Measurements from ENCODE around the gene FOSL2. TPM values are rescaled to one million over a fixed set of nuclear protein-coding genes. Genes with fewer than 3 reads are reported as not detected.

FOSL2 gene
- polyA plus RNA-seq, 3 donors = 24.8 to 270 (median 28.6) TPM

DNA sequence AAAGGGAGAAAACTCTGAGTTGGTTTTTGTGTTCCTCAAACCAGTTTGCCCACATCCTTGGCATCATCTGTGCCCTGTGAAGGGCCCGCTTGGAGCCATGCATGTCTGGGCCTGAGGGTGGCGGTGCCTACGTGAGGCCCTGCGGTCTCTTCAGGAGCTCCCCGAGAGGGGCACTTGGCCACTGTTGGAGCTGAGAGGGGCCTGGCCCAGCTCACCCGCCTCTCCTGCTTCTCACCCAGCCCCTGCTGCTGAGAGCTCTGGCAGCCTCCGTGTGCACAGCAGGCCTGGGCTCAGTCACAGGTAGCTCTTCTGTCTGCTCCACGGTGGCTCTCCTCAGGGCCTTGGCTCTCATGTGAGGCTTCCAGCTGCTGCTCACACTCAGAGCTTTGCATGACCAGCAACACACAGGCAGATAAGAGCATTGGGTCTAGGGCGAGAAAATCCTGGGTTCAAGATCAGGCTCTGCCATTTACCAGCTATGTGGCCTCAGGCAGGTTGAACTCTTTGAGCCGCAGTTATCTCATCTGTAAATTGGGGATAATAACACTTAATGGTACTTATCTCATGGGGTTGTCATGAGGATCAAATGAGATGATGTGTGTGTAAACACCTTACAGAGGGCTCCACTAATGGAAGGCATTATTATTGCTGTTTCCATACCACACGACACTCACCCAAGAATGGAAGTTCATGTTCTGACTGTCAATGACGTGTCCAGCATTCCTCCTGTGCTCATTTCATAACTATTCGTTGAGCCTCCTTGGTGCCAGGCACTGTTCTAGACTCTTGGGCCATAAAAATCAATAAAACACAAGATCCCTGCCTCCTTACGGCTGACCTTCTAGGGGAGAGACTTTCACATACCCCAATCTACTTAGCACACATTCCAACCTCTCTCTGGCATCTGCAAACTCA lies 61.6 kb downstream of the FOSL2 start:
- intact Hi-C loops (cut with micrococcal nuclease) = loop anchor here (5.0 to 10.0 kb wide), 3 partner anchors 42 to 752 kb away; no protein-coding TSS in a partner anchor
- Mint-ChIP-seq H3K4me1 (peaks cover 28% of the 10 kb centered on the region), H3K9me3 (peaks cover 0 to 5% (median 0%) of the 10 kb centered on the region in 7 donors), H3K36me3 (peaks cover 2 to 4% of the 10 kb centered on the region in 2 donors), H3K27ac (no peak overlapping the region), H3K4me3 (no peak overlapping the region), H3K27me3 (ENCODE audit: low read depth in 3 of 3) (peaks cover 0 to 4% (median 2%) of the 10 kb centered on the region in 3 donors)
- DNase-seq = no peak
- 93% methylated on average over 11 of the region's 14 CpGs for WGBS (ENCODE audit: insufficient coverage)
- no peaks in the 10 kb centered on the region for H3K36me3 ChIP-seq (replicated peaks in 1 of 2; ENCODE audit: control insufficient read depth in 1 of 2, insufficient read depth in 2 of 2, low read length in 2 of 2)
- H3K4me2 ChIP-seq (replicated peaks; ENCODE audit: extremely low read depth, low read length, poor library complexity, severe bottlenecking) = no peak overlapping the region
- H3K79me2 ChIP-seq (ENCODE audit: insufficient read depth, low read length) = no peaks in the 10 kb centered on the region
- no peaks in the 10 kb centered on the region for H3K9me3 ChIP-seq (replicated peaks in 1 of 2; ENCODE audit: control insufficient read depth in 1 of 2, insufficient read depth in 1 of 2, low read length in 2 of 2)
- H4K20me1 ChIP-seq (ENCODE audit: insufficient read depth, low read length) = no peaks in the 10 kb centered on the region
- H3K4me1 ChIP-seq (ENCODE audit: control insufficient read depth in 1 of 2, insufficient read depth in 2 of 2, low read length in 2 of 2) = peaks cover 19 to 23% of the 10 kb centered on the region in 2 donors
- H3K27me3 ChIP-seq (ENCODE audit: control insufficient read depth in 2 of 2, insufficient read depth in 2 of 2, low read length in 2 of 2) = no peaks in the 10 kb centered on the region
- TF ChIP-seq, protein P1, sequence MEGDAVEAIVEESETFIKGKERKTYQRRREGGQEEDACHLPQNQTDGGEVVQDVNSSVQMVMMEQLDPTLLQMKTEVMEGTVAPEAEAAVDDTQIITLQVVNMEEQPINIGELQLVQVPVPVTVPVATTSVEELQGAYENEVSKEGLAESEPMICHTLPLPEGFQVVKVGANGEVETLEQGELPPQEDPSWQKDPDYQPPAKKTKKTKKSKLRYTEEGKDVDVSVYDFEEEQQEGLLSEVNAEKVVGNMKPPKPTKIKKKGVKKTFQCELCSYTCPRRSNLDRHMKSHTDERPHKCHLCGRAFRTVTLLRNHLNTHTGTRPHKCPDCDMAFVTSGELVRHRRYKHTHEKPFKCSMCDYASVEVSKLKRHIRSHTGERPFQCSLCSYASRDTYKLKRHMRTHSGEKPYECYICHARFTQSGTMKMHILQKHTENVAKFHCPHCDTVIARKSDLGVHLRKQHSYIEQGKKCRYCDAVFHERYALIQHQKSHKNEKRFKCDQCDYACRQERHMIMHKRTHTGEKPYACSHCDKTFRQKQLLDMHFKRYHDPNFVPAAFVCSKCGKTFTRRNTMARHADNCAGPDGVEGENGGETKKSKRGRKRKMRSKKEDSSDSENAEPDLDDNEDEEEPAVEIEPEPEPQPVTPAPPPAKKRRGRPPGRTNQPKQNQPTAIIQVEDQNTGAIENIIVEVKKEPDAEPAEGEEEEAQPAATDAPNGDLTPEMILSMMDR (IDR thresholded peaks at IDR 0.05) = no peak
- H2AFZ ChIP-seq (ENCODE audit: insufficient read depth, low read depth, low read length, poor library complexity, severe bottlenecking) = no peak overlapping the region
- no peak overlapping the region for H3K27ac ChIP-seq (ENCODE audit: low read depth in 1 of 2, low read length in 2 of 2)
- H3K4me3 ChIP-seq (replicated peaks in 1 of 3; ENCODE audit: low read depth in 2 of 3, low read length in 3 of 3) = no peak overlapping the region
- no peak overlapping the region for H3K9ac ChIP-seq (ENCODE audit: insufficient read depth, low read length, poor library complexity, severe bottlenecking)

DNA sequence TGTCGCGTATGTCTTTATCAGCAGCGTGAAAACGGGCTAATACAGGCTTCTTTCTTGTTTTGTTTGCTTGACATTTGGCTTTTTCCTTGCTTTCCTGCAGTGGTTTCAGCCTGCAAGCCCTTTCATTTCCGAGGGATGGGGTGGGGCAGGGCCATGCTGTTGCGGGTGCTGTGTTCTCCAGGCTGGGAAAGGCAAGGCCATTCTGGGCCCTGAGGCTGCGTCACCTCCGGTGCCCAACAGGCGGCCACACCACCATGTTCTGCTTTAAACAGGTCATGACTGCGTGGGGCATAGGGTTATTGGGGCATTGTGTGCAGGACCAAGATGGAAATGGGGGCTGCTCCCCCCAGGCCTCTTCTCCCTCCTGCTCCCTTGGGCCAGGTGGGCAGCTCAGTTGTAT lies 64.6 kb downstream of the FOSL2 start:
- H3K27ac Mint-ChIP-seq = no peak overlapping the region
- no peaks in the 10 kb centered on the region for H3K27me3 ChIP-seq (ENCODE audit: control insufficient read depth in 2 of 2, insufficient read depth in 2 of 2, low read length in 2 of 2)
- no peak overlapping the region for H3K27ac ChIP-seq (ENCODE audit: low read depth in 1 of 2, low read length in 2 of 2)
- peaks cover 0 to 9% (median 2%) of the 10 kb centered on the region in 7 donors for H3K9me3 Mint-ChIP-seq
- TF ChIP-seq, protein P1 (IDR thresholded peaks at IDR 0.05) = no peak
- no peak overlapping the region for H2AFZ ChIP-seq (ENCODE audit: insufficient read depth, low read depth, low read length, poor library complexity, severe bottlenecking)
- no peaks in the 10 kb centered on the region for H4K20me1 ChIP-seq (ENCODE audit: insufficient read depth, low read length)
- no peak overlapping the region for H3K4me3 Mint-ChIP-seq
- DNase-seq = no peak
- intact Hi-C loops (cut with micrococcal nuclease) = loop anchor here in 1 of 2 donors (10.0 kb wide), 1 partner anchor 702 kb away; no protein-coding TSS in a partner anchor
- H3K4me3 ChIP-seq (replicated peaks in 1 of 3; ENCODE audit: low read depth in 2 of 3, low read length in 3 of 3) = no peak overlapping the region
- peaks cover 28% of the 10 kb centered on the region for H3K4me1 Mint-ChIP-seq
- H3K9ac ChIP-seq (ENCODE audit: insufficient read depth, low read length, poor library complexity, severe bottlenecking) = no peak overlapping the region
- no peaks in the 10 kb centered on the region for H3K79me2 ChIP-seq (ENCODE audit: insufficient read depth, low read length)
- H3K9me3 ChIP-seq (replicated peaks in 1 of 2; ENCODE audit: control insufficient read depth in 1 of 2, insufficient read depth in 1 of 2, low read length in 2 of 2) = no peaks in the 10 kb centered on the region
- peaks cover 0 to 3% of the 10 kb centered on the region in 2 donors for H3K36me3 Mint-ChIP-seq
- H3K4me2 ChIP-seq (replicated peaks; ENCODE audit: extremely low read depth, low read length, poor library complexity, severe bottlenecking) = no peak overlapping the region
- H3K27me3 Mint-ChIP-seq (ENCODE audit: low read depth in 3 of 3) = peaks cover 0 to 4% (median 2%) of the 10 kb centered on the region in 3 donors
- peaks cover 7 to 26% of the 10 kb centered on the region in 2 donors for H3K4me1 ChIP-seq (ENCODE audit: control insufficient read depth in 1 of 2, insufficient read depth in 2 of 2, low read length in 2 of 2)
- 97% methylated on average over 7 of the region's 10 CpGs for WGBS (ENCODE audit: insufficient coverage)
- H3K36me3 ChIP-seq (replicated peaks in 1 of 2; ENCODE audit: control insufficient read depth in 1 of 2, insufficient read depth in 2 of 2, low read length in 2 of 2) = no peaks in the 10 kb centered on the region

Data from CD14-positive monocyte (primary cell).